H54 (cell line): ENCODE results near the gene PRDM15.

ENCODE experiments used
- DNase-seq: peaks from one replicate; pipeline ENCODE4 v3.0.0; 2011; ENCODE audit warnings: low spot score, mixed read lengths; ENCODE audit not compliant: insufficient read length
- FAIRE-seq: peaks from 3 replicates; lab custom pipeline; 2011; peaks lifted over from hg19 to GRCh38; lab: Jason Lieb, UNC
- POLR2A ChIP-seq: IDR thresholded peaks from 2 replicates; pipeline ENCODE4 v1.6.1; 2011; ENCODE audit warnings: low read depth, mild to moderate bottlenecking, low read length

PRDM15 gene, protein sequence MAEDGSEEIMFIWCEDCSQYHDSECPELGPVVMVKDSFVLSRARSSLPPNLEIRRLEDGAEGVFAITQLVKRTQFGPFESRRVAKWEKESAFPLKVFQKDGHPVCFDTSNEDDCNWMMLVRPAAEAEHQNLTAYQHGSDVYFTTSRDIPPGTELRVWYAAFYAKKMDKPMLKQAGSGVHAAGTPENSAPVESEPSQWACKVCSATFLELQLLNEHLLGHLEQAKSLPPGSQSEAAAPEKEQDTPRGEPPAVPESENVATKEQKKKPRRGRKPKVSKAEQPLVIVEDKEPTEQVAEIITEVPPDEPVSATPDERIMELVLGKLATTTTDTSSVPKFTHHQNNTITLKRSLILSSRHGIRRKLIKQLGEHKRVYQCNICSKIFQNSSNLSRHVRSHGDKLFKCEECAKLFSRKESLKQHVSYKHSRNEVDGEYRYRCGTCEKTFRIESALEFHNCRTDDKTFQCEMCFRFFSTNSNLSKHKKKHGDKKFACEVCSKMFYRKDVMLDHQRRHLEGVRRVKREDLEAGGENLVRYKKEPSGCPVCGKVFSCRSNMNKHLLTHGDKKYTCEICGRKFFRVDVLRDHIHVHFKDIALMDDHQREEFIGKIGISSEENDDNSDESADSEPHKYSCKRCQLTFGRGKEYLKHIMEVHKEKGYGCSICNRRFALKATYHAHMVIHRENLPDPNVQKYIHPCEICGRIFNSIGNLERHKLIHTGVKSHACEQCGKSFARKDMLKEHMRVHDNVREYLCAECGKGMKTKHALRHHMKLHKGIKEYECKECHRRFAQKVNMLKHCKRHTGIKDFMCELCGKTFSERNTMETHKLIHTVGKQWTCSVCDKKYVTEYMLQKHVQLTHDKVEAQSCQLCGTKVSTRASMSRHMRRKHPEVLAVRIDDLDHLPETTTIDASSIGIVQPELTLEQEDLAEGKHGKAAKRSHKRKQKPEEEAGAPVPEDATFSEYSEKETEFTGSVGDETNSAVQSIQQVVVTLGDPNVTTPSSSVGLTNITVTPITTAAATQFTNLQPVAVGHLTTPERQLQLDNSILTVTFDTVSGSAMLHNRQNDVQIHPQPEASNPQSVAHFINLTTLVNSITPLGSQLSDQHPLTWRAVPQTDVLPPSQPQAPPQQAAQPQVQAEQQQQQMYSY

DNA sequence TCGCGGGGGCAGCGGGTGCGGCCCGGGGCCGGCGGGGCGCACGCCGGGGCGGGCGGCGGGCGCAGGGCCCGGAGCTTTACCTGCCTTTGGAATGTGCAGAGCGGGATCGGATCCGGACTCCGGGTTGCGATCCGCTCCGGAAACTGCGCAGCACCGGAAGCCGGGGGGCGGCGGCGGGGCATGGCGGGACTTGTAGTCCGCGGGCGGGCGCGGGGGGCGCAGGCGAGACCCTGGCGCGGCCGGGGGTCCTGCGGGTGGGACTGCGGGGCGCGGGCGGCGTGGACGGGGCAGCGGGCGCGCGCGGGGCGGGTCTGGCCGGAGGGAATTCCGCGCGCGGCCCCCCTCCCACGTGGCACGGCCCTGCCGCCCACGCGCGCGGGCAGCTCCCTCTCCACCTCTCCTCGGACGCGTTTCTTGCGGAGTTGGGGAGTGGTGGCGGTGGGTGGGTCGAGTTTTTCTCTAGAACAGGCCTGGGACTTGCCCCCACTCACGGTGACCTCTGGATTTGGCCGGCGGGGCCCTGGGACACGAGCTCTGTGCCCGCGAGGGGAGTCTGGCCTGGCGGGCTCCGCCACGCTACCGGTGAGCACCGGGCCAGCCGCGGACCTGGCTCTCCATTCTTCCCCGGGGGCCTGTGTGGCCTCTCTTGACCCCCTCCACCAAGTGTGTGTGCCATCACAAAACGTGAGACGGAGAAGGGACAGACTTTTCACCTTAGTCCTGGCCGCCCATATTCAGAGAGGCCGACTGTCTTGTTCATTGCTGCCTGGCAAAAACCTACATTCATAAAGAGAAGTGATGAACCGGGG is at the start of gene PRDM15:
Gene PRDM15 (minus strand): TSS at position 155 of the 809 bp plus-strand sequence. CDS start 18,981 bp downstream, outside the sequence.
- DNase-seq = peak; percentile 94
- TF ChIP-seq POLR2A = peak; percentile 5; the same call in 1 of the 2 replicates
- no peak for FAIRE-seq

DNA sequence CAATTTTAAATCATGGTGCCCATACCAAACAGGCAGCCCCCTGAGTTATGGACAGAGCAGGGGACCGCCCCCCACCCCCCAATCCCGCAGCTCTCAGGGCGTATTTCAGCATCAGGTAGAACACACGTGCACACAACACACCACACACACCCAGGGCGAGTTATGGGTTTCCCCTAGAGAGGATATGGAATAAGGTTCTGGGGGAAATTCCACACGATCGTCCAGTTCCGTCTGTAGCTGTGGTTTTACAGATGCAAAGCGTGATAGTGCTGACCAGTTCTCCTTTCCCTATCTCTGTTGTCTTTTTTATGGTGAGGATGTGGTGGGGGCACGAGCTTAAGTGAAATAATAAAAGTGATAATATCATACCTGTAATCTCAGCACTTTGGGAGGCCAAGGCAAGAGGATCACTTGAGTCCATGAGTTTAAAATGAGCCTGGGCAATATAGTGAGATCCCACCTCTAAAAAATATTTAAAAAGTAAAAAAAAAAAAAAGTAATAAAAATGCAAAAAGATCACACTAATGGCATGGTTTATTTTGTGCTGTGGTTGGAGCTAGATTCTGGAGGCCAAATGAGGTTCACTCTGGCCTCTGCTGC is 49.6 kb upstream of the PRDM15 start:
- TF ChIP-seq POLR2A = no peak
- FAIRE-seq (no peak), DNase-seq (no peak)

DNA sequence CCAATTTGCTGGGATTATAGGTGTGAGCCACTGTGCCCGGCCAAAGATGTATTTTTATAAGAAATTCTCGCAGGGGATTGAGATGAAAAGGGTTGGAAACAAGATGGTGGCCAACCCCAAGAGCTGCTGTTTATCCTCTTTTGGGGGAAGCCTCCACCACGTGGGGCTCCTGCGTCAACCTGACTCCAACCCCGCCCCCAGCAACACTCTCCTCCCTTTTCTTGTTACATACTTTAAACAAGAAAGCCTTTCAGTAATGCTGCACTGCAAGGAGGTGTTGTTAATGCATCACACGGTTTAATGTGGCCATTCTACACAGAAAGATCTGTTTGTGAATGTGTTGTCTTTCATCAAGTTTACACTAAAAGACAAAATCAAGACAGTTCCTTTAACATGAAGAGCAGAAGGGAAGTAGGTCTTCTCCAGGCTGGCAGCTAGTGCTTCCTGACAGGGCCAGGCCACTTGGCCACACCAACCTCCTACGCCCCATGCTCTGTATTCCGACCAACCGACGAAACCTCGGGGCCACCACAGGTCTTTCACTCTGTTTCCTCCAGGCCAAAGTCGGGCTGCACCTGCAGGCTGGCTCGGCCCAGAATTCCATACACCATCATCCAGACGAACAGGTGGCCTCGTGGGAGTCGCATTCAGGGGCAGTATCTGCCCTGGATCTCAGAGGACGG is 48.7 kb upstream of the PRDM15 start:
- no peak for TF ChIP-seq POLR2A
- no peak for DNase-seq
- FAIRE-seq = no peak

DNA sequence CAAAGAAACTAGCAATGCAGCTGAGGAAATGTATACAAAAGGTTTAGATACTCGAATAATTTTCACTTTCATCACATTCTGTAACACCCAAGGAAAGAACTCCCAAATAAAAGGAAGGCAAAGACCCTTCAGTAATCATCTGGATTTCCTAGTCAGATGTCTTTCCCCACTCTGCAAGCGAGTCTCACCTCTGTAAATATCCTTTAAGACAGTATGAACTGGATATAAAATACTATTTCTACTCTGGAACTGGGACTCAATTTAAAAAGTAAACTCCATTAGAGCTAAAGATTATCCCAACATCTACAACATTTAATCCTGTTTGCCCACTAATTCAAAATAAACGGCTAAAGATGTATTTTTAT is 47.6 kb upstream of the PRDM15 start:
- no peak for FAIRE-seq
- no peak for DNase-seq
- TF ChIP-seq POLR2A = no peak

DNA sequence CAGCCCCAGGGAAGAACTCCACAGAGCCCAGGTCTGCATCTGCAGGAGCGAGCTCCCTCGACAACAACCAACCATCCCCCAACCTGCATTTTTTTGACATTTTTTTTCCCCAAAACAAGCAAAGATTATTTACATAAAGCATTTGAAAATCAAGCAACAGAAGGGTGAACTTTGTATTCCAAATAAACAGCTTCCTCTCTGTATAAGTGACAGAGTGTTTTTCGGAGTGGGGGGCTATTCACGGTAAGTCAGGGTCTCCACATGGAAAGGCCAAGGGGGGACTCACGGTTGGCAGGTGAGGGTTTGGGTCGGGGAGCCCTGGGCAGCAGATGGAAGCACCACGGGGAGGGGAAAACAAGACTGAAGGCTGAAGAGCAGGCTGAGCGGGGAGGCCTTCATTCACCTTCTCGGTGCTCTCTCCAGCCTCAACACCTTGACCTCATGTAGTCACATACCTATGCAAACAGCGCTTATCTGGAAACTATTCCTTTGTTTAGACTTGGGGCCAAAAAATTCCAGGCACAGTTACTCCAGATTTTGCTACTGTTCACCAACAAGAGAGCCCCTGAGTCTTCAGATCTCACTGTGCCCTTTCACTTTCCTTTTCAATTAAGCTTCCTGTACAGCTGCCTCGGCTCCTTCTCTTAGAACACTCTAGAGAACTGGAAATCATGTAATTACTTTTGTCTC is 47.1 kb upstream of the PRDM15 start:
- no peak for TF ChIP-seq POLR2A
- no peak for FAIRE-seq
- DNase-seq = no peak

DNA sequence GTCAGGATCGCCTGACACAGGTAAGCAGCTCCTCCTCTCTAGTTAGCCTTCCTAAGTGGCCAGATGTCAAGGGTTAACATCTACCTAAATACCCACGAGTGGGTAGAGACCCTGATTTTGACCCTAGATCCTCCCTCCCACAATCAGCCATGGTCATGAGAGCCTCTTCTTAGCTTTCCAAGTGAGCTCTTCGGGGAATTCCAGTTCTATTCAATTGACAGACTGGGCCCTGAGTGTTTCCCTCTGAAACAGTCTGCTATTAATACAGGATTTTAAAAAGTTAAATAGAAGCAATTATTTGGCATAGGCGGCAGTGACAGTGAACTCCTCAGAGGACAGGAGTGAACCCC is 46.6 kb upstream of the PRDM15 start:
- DNase-seq (no peak), FAIRE-seq (no peak)
- no peak for TF ChIP-seq POLR2A

DNA sequence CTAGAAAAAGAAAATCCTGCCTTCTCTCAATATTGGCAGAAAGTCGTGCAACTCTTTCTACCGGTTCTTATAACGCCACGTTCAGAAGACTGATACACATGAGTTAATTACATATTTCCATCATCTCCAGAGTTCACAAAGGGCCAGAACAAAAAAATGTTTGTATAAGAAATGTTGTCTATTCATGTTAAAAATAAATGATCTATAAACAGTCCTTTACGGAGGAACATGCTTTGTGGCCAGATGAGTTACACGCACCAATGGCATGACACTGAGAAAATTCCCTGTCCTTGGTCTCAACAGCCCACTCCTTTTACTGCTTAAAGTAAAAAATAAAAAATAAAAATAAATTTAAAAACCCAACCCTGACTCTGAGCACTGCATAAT is 45.2 kb upstream of the PRDM15 start:
- no peak for TF ChIP-seq POLR2A
- DNase-seq = no peak
- FAIRE-seq = no peak

DNA sequence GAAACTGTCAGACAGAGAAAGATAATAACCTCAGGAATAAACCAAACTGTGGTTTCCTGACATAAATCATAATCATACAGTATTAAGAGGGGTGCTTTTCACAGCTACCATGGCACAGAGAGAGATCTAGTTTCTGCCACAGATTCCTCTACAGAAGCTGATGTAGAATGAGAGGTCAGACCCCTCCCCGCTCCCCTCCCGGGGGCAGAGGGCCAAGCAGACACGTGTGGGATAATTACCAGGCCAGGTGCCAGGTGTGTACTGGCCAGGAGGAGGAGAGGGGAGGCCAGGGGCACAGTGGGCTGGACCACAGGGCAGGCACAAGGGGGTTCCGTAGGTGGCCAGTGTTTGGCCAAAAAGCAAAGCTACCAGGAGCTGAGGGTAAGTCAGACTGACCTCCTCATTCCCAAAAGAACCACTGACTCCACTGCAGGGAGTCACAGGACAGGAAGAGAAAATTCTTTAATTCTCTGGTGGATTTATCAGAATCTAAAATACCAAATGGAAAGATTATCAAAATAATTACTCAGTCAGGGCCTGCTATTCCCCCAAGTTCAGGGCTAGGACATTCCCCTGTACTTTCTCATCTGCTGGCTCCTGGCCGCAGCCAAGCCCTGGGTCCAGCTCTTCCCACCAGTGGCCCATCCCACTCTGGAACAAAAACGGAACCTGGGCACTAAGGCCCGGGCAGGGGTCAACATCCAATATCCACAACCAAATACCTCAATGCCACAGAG is 44.7 kb upstream of the PRDM15 start:
- DNase-seq (no peak), FAIRE-seq (no peak)
- no peak for TF ChIP-seq POLR2A

DNA sequence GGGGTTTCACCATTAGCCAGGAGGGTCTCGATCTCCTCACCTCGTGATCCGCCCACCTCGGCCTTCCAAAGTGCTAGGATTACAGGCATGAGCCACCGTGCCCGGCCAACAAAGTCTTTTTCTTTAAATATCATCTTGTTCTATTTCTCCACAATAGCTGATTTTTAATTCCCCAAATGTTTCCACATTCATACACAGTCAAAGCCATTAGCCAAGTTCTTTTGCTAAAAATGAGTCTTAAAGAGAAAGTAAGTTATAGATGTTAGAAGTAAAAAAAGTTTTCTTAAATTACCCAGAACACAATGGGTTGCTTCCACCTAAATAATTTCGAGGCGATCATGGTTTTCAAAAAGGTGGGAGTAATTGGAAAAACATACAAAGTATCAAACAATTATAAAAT is 44.0 kb upstream of the PRDM15 start:
- no peak for TF ChIP-seq POLR2A
- FAIRE-seq = no peak

DNA sequence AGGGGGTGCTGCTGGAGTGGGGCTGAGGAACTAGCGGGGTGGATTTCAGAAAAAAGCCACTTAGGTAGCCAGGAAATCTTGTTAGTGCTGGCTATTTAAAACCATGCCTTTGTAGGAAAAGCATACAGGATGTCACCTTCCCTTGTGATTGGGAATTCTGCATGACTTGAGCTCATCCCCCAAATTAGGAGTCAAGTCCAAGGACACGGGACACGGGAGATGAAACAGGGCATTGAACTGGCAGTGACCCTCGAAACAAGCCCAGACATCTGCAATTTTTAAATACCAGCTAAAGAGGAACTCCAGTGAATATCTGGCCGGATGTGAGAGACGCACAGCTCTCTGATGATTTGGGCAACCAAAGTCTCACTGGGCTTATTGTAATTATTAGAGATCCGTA is 41.9 kb upstream of the PRDM15 start:
- DNase-seq = no peak
- no peak for TF ChIP-seq POLR2A
- FAIRE-seq = no peak

More for the DNA sequence above, 44.0 kb upstream of the PRDM15 start:
- DNase-seq = no peak

DNA sequence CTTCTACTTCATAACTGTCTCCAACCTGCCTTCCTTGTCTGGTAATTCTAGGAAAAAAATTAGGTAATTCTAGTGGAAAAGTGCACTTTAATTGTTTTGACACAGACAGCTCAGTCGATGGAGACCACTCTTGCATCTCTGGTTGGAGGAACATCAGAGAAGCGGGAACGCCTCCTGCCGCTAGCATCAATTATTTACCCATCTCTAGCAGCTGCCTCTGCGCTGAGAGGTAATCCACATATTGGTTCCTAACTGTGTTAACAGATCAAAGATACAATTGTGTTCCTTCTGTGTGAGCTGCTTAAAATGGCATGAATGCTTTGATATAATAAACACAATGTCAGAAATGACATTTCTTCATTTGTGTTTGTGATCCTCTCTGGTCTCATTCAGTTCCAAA is 41.3 kb upstream of the PRDM15 start:
- DNase-seq = no peak
- no peak for TF ChIP-seq POLR2A
- FAIRE-seq = no peak
